GM12873 (cell line): Measurements from ENCODE around the gene CLCF1.

Source experiments
- TF ChIP-seq, protein P1 (sequence below): IDR thresholded peaks from 2 replicates; pipeline ENCODE4 v1.5.1; 2012; ENCODE audit warnings: low read depth, mild to moderate bottlenecking, moderate library complexity, low read length, control low read depth; ENCODE audit not compliant: insufficient read depth; ENCODE audit errors: missing control alignments

The CLCF1 gene

GRCh38 chr11:67418476-67419281 lies 45.3 kb upstream of the CLCF1 start:
- TF ChIP-seq, protein P1, sequence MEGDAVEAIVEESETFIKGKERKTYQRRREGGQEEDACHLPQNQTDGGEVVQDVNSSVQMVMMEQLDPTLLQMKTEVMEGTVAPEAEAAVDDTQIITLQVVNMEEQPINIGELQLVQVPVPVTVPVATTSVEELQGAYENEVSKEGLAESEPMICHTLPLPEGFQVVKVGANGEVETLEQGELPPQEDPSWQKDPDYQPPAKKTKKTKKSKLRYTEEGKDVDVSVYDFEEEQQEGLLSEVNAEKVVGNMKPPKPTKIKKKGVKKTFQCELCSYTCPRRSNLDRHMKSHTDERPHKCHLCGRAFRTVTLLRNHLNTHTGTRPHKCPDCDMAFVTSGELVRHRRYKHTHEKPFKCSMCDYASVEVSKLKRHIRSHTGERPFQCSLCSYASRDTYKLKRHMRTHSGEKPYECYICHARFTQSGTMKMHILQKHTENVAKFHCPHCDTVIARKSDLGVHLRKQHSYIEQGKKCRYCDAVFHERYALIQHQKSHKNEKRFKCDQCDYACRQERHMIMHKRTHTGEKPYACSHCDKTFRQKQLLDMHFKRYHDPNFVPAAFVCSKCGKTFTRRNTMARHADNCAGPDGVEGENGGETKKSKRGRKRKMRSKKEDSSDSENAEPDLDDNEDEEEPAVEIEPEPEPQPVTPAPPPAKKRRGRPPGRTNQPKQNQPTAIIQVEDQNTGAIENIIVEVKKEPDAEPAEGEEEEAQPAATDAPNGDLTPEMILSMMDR = no peak

- TF ChIP-seq, protein P1 = no peak
Observed at GRCh38 chr11:67417425-67417824, 44.0 kb upstream of the CLCF1 start.

- TF ChIP-seq, protein P1 = no peak
Observed at GRCh38 chr11:67416416-67417335, 43.3 kb upstream of the CLCF1 start.

- TF ChIP-seq, protein P1 = no peak
Observed at GRCh38 chr11:67415501-67416304, 42.3 kb upstream of the CLCF1 start, which contains the start of gene CARNS1. CARNS1 (plus strand) TSS chr11:67415678; CDS start chr11:67416200, 522 bp downstream.

- TF ChIP-seq, protein P1 = no peak
Observed at GRCh38 chr11:67413266-67413849, 40.0 kb upstream of the CLCF1 start.

GRCh38 chr11:67412495-67413179 lies 39.2 kb upstream of the CLCF1 start:
- TF ChIP-seq, protein P1 = no peak
